HG03064 (cell line): ENCODE results near the gene SYNM.

Experiments used
- ATAC-seq: cut with Tn5 transposase; IDR thresholded peaks from one replicate; pipeline ENCODE4 v1.9.1; 2021; ENCODE audit warnings: low read depth; ENCODE audit not compliant: unreplicated experiment

Gene SYNM

GRCh38 chr15:99121691-99122410, 17.0 kb downstream of the SYNM start:
- ATAC-seq = no peak

- no peak for ATAC-seq
Measured at GRCh38 chr15:99122831-99123712, 18.2 kb downstream of the SYNM start.

- no peak for ATAC-seq
Measured at GRCh38 chr15:99123713-99124451, 19.0 kb downstream of the SYNM start.

GRCh38 chr15:99124641-99125040, 19.8 kb downstream of the SYNM start:
- no peak for ATAC-seq

GRCh38 chr15:99125061-99125891, 20.4 kb downstream of the SYNM start:
- no peak for ATAC-seq

GRCh38 chr15:99126131-99126588, 21.3 kb downstream of the SYNM start:
- ATAC-seq = no peak

- no peak for ATAC-seq
Measured at GRCh38 chr15:99126930-99127329, 22.1 kb downstream of the SYNM start.

GRCh38 chr15:99127773-99128172, 22.9 kb downstream of the SYNM start:
- ATAC-seq = no peak

- ATAC-seq = no peak
Measured at GRCh38 chr15:99128411-99128810, 23.5 kb downstream of the SYNM start.

- no peak for ATAC-seq
Measured at GRCh38 chr15:99129644-99130043, 24.8 kb downstream of the SYNM start.

- ATAC-seq = no peak
Measured at GRCh38 chr15:99130314-99130713, 25.4 kb downstream of the SYNM start.

- no peak for ATAC-seq
Measured at GRCh38 chr15:99130765-99131440, 26.0 kb downstream of the SYNM start.

GRCh38 chr15:99131441-99132023, 26.7 kb downstream of the SYNM start:
- ATAC-seq = no peak

GRCh38 chr15:99132122-99132521, 27.2 kb downstream of the SYNM start:
- ATAC-seq = no peak

- no peak for ATAC-seq
Measured at GRCh38 chr15:99132634-99133287, 27.9 kb downstream of the SYNM start.

- ATAC-seq = no peak
Measured at GRCh38 chr15:99134317-99134821, 29.5 kb downstream of the SYNM start.

GRCh38 chr15:99135194-99135593, 30.3 kb downstream of the SYNM start:
- peak; percentile 75 for ATAC-seq

- no peak for ATAC-seq
Measured at GRCh38 chr15:99137111-99137546, 32.2 kb downstream of the SYNM start.
